Activated CD8-positive, alpha-beta T cell treated with anti-CD3 and anti-CD28 coated beads for 36 hours (primary cell): ENCODE measurements around the gene RASD2. TPM values are rescaled to one million over a fixed set of nuclear protein-coding genes. Genes with fewer than 3 reads are reported as not detected.

Source experiments
- ATAC-seq: fragments of 200-7000 bp; cut with Tn5 transposase; one replicate; pipeline ENCODE4 v1.10.0; 2021; ENCODE audit warnings: mild to moderate bottlenecking, moderate library complexity
- CTCF ChIA-PET: fragments of 350-600 bp; sonication (Branson Sonifier 250); formaldehyde crosslinking; loops from one replicate; lab custom pipeline; 2021; ENCODE audit warnings: antibody characterized with exemption; lab: Charles Lee
- POLR2A ChIA-PET: fragments of 350-600 bp; sonication (Branson Sonifier 250); formaldehyde crosslinking; loops from one replicate; lab custom pipeline; 2021; ENCODE audit warnings: antibody characterized with exemption; lab: Charles Lee
- DNase-seq: peaks from one replicate; pipeline ENCODE4 v3.0.0-alpha.2; 2020
- H3K27ac Mint-ChIP-seq: one replicate; pipeline ENCODE4 v1.8.0; 2021; ENCODE audit warnings: mild to moderate bottlenecking, mixed read lengths
- H3K27me3 Mint-ChIP-seq: one replicate; pipeline ENCODE4 v1.8.0; 2021; ENCODE audit warnings: mixed read lengths
- H3K36me3 Mint-ChIP-seq: one replicate; pipeline ENCODE4 v1.8.0; 2021; ENCODE audit warnings: low read depth, mixed read lengths
- H3K4me1 Mint-ChIP-seq: one replicate; pipeline ENCODE4 v1.8.0; 2021; ENCODE audit warnings: low read depth, mixed read lengths
- H3K4me3 Mint-ChIP-seq: one replicate; pipeline ENCODE4 v1.8.0; 2021; ENCODE audit warnings: mild to moderate bottlenecking, moderate library complexity, mixed read lengths
- H3K9me3 Mint-ChIP-seq: one replicate; pipeline ENCODE4 v1.8.0; 2021; ENCODE audit warnings: mixed read lengths
- intact Hi-C: fragments of 100-400 bp; cut with micrococcal nuclease; formaldehyde crosslinking; loops from one replicate; pipeline ENCODE4 v1.10.0; 2022
- total RNA-seq, 2 experiments: library from RNA; stranded (reverse); gene quantifications; one replicate each; pipeline ENCODE4 v1.2.3, GENCODE V29; 2021
- TF ChIP-seq, protein P1 (sequence below): fragments of 200-600 bp; IDR thresholded peaks from one replicate; pipeline ENCODE4 v1.8.0; 2022; ENCODE audit warnings: antibody characterized with exemption, mild to moderate bottlenecking

The RASD2 gene
- total RNA-seq, 2 experiments from 2014 or later = not detected

DNA sequence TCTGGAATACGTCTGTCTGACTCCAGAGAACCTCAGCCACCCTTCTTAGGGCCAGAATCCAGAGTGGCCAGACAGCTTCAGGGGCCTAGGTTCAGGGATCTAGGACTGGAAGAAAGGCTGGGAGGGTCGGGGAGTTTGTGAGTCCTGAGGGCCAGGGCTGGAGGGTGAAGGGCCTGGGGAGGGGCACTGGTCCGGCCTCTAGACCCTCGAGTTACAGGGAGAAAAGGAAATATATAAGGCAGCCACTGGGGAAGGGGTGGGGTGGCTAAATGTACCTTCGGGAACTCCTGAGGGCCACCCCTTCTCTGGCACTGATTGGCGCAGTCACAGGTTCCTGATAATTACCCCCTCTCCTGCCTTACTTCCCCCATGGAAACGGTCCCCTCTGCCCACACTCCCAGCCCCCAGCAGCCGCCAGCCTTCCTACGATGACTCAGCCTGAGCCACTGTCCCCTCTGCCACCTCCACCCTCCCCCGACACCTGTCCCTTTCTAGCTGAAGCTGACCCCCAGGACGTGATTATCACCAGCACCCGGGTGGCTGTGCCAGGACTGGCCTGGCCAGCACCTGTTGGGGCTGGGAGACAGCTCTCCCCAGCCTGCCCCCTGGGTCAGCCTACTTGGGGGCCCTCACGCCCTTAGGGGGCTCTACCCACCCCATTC is 50.1 kb downstream of the RASD2 start:
- no peak overlapping the region for H3K4me3 Mint-ChIP-seq
- no peaks in the 10 kb centered on the region for H3K4me1 Mint-ChIP-seq
- H3K36me3 Mint-ChIP-seq = no peaks in the 10 kb centered on the region
- H3K27me3 Mint-ChIP-seq = no peaks in the 10 kb centered on the region
- POLR2A ChIA-PET = no interaction called here
- DNase-seq (no peak), ATAC-seq (no peak)
- no peaks in the 10 kb centered on the region for H3K9me3 Mint-ChIP-seq
- CTCF ChIA-PET = no interaction called here
- no peak overlapping the region for H3K27ac Mint-ChIP-seq
- TF ChIP-seq, protein P1, sequence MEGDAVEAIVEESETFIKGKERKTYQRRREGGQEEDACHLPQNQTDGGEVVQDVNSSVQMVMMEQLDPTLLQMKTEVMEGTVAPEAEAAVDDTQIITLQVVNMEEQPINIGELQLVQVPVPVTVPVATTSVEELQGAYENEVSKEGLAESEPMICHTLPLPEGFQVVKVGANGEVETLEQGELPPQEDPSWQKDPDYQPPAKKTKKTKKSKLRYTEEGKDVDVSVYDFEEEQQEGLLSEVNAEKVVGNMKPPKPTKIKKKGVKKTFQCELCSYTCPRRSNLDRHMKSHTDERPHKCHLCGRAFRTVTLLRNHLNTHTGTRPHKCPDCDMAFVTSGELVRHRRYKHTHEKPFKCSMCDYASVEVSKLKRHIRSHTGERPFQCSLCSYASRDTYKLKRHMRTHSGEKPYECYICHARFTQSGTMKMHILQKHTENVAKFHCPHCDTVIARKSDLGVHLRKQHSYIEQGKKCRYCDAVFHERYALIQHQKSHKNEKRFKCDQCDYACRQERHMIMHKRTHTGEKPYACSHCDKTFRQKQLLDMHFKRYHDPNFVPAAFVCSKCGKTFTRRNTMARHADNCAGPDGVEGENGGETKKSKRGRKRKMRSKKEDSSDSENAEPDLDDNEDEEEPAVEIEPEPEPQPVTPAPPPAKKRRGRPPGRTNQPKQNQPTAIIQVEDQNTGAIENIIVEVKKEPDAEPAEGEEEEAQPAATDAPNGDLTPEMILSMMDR = no peak
- intact Hi-C loops = no loop called here

DNA sequence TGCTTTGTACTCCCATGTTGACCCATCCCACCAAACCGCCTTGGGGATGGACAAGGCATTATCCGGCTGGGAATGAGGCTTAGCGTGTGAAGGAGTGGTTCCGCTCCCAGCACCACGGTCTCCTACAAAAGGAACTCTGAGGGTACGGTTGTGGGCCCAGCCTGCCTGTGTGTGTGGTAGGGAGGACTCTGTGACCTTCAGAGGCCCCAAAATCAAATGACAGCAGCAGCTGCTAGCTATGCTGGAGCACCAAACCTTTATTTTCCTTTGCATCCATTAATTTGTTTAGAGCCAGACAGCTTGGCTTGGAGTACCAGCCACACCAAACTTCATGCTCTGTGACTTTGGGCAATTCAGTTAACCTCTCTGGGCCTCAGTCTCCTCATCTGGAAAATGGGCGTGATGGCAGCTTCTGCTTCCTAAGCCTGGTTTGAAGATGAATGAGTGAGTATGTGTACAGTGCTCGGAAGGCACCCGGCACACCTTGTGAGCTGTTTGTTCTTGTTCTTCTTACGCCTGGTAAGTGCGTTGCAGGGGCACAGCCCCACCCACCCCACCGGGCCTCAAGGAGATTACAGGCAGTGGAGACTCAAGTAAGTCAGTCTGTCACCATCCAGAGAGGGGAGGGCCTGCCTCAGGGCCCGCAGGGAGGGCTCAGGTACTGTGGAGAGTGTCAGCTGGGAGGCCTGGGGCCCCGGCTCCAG is 51.2 kb downstream of the RASD2 start:
- peaks cover 2% of the 10 kb centered on the region for H3K27me3 Mint-ChIP-seq
- no peaks in the 10 kb centered on the region for H3K9me3 Mint-ChIP-seq
- intact Hi-C loops = no loop called here
- CTCF ChIA-PET = no interaction called here
- ATAC-seq = no peak
- H3K27ac Mint-ChIP-seq = no peak overlapping the region
- no peaks in the 10 kb centered on the region for H3K36me3 Mint-ChIP-seq
- no peaks in the 10 kb centered on the region for H3K4me1 Mint-ChIP-seq
- POLR2A ChIA-PET = no interaction called here
- no peak overlapping the region for H3K4me3 Mint-ChIP-seq
- DNase-seq = no peak
- TF ChIP-seq, protein P1 = no peak

DNA sequence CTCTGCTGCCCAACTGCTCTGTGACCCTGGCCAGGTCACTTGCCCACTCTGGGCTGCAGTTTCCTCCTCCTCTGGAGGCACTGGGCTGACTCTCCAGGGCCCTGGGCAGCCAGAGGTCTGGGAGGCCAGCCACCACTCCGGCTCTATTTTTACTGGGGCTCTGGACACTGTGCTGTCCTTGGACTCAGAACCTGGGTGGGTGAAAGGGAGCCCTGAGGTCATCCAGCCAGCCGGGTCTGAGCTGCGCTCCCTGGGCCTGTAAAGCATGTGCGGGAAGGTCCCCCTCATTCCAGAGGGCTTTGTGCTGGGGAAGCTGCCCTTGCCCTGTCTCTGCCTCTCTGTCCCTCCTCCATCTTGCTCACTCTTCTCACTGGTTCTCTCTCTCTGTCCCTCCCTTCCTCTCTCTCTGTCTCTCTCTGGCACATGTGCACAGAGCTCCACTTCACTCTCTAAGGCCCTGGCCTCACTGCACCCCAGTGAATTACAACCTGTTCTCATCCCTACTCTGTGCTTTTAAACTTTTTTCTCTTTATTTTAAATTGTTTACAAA is 51.9 kb downstream of the RASD2 start:
- ChIA-PET CTCF (no interaction called here), POLR2A (interaction anchor here (0.6 kb wide), 1 partner anchor 54 kb away, joined by 3 read pairs; no protein-coding TSS in a partner anchor)
- ATAC-seq (no peak), DNase-seq (no peak)
- TF ChIP-seq, protein P1 = no peak
- no peak overlapping the region for H3K27ac Mint-ChIP-seq
- no peaks in the 10 kb centered on the region for H3K36me3 Mint-ChIP-seq
- H3K4me1 Mint-ChIP-seq = no peaks in the 10 kb centered on the region
- peaks cover 2% of the 10 kb centered on the region for H3K27me3 Mint-ChIP-seq
- H3K9me3 Mint-ChIP-seq = no peaks in the 10 kb centered on the region
- no peak overlapping the region for H3K4me3 Mint-ChIP-seq
- intact Hi-C loops = no loop called here

DNA sequence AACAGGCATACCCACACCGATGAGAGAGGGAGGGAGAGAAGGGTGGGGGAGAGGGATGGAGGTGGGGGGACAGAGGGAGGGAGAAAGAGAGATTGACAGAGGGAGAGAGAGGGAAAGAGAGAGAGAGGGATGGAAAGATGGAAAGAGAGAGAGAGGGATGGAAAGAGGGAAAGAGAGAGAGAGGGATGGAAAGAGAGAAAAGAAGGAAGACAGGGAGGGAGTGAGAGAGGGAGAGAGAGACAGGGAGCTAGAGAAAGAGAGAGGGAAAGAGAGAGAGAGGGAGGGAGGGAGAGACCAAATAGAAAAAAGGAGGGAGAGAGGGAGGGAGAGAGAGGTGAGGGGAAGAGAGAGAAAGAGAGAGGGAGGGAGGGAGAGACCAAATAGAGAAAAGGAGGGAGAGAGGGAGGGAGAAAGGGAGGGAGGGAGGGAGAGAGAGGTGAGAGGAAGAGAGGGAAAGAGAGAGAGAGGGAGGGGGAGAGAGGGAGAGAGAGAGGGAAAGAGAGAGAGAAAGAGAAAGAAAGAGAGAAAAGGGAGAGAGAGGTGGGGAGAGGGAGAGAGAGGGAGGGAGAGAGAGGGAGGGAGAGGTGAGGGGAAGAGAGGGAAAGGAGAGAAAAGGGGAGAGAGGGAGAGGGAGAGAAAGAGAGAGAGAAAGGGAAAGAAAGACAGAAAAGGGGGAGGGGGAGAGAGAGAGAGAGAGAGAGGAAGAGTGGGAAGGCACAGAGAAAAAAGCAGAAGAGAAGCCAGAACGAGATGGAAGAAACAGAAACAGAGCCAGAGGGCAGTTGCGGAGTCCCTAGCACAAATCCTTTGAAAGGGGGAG is 52.6 kb downstream of the RASD2 start:
- intact Hi-C loops = no loop called here
- no peaks in the 10 kb centered on the region for H3K9me3 Mint-ChIP-seq
- H3K36me3 Mint-ChIP-seq = no peaks in the 10 kb centered on the region
- POLR2A ChIA-PET = interaction anchor here (0.6 kb wide), 1 partner anchor 54 kb away, joined by 3 read pairs; no protein-coding TSS in a partner anchor
- peaks cover 2% of the 10 kb centered on the region for H3K27me3 Mint-ChIP-seq
- TF ChIP-seq, protein P1 = no peak
- H3K27ac Mint-ChIP-seq = no peak overlapping the region
- H3K4me1 Mint-ChIP-seq = no peaks in the 10 kb centered on the region
- no peak for ATAC-seq
- no peak for DNase-seq
- CTCF ChIA-PET = no interaction called here
- no peak overlapping the region for H3K4me3 Mint-ChIP-seq
